DND-41 (cell line): ENCODE measurements around the gene FOCAD.

Source experiments
- ATAC-seq: fragments of 200-7000 bp; cut with Tn5 transposase; 3 replicates; pipeline ENCODE4 v1.9.1; 2021; ENCODE audit warnings: low read depth; ENCODE audit not compliant: insufficient read depth
- DNase-seq: peaks from one replicate; pipeline ENCODE4 v3.0.0-alpha.2; 2020
- H2AFZ ChIP-seq: 2 replicates; pipeline ENCODE4 v1.6.0; 2012; ENCODE audit warnings: low read depth, low read length
- H3K27ac ChIP-seq: 2 replicates; pipeline ENCODE4 v1.5.1; 2012; ENCODE audit warnings: low read length, inconsistent platforms
- H3K27me3 ChIP-seq: fragments of 200-600 bp; sonication (generic); 2 replicates; pipeline ENCODE4 v1.6.0; 2012; ENCODE audit warnings: low read length, mild to moderate bottlenecking, inconsistent platforms; ENCODE audit not compliant: insufficient read depth, poor library complexity
- H3K36me3 ChIP-seq: 2 replicates; pipeline ENCODE4 v1.5.1; 2012; ENCODE audit warnings: low read length, inconsistent platforms; ENCODE audit not compliant: insufficient read depth
- H3K4me1 ChIP-seq: 2 replicates; pipeline ENCODE4 v1.5.1; 2012; ENCODE audit warnings: mild to moderate bottlenecking, low read length; ENCODE audit not compliant: insufficient read depth
- H3K4me2 ChIP-seq: 2 replicates; pipeline ENCODE4 v1.6.0; 2012; ENCODE audit warnings: mild to moderate bottlenecking, moderate library complexity, low read length, inconsistent platforms; ENCODE audit not compliant: insufficient read depth
- H3K4me3 ChIP-seq, 2 experiments: fragments of 200-600 bp in 1 of 2; shearing (Covaris generic) in 1 of 2; 2 replicates each; pipeline ENCODE4 v1.5.1; 2012 to 2016; ENCODE audit warnings: inconsistent platforms in 2 of 2, low read length in 2 of 2, mild to moderate bottlenecking in 2 of 2, low read depth in 1 of 2, moderate library complexity in 1 of 2
- H3K79me2 ChIP-seq: 2 replicates; pipeline ENCODE4 v1.6.0; 2012; ENCODE audit warnings: low read length, inconsistent platforms; ENCODE audit not compliant: insufficient read depth
- H3K9ac ChIP-seq: 2 replicates; pipeline ENCODE4 v1.6.0; 2012; ENCODE audit warnings: low read depth, mild to moderate bottlenecking, inconsistent platforms, low read length, moderate library complexity
- H3K9me3 ChIP-seq: 2 replicates; pipeline ENCODE4 v1.5.1; 2012; ENCODE audit warnings: low read length, moderate library complexity, mild to moderate bottlenecking, inconsistent platforms; ENCODE audit not compliant: insufficient read depth, severe bottlenecking
- H4K20me1 ChIP-seq: 2 replicates; pipeline ENCODE4 v1.6.0; 2012; ENCODE audit warnings: low read length; ENCODE audit not compliant: insufficient read depth
- EZH2 ChIP-seq: IDR thresholded peaks from 3 replicates; pipeline ENCODE4 v1.6.1; 2012; ENCODE audit warnings: borderline replicate concordance, low read depth, mild to moderate bottlenecking, moderate library complexity, low read length, inconsistent platforms; ENCODE audit not compliant: severe bottlenecking
- TF ChIP-seq, protein P1 (sequence below): IDR thresholded peaks from 2 replicates; pipeline ENCODE4 v1.5.1; 2012; ENCODE audit warnings: borderline replicate concordance, low read length, moderate library complexity, mild to moderate bottlenecking; ENCODE audit not compliant: poor library complexity, severe bottlenecking; ENCODE audit errors: extremely low read depth

FOCAD gene

DNA sequence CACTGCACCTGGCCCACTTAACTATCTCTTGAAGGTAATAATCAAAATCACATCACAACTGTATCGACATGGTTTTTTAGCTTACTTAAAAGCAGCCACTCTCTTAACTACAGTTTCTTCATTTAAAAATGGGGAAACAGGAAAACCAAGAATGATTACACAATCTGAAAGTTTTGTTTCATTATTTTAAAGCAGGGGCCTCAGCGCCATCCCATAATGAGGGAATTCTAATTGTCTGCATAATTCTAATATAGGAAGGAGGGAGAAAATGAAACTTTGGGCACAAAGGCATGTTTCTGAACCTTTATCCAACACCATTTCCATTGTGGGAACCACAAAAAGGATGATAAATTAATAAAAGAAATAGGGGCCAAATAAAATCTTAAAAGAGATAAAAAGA lies 339.8 kb downstream of the FOCAD start:
- DNase-seq (no peak), ATAC-seq (no peak)
- H2AFZ ChIP-seq: no peak overlapping the region
- H3K27me3 ChIP-seq: no peaks in the 10 kb centered on the region
- no peak for TF ChIP-seq EZH2
- TF ChIP-seq, protein P1, sequence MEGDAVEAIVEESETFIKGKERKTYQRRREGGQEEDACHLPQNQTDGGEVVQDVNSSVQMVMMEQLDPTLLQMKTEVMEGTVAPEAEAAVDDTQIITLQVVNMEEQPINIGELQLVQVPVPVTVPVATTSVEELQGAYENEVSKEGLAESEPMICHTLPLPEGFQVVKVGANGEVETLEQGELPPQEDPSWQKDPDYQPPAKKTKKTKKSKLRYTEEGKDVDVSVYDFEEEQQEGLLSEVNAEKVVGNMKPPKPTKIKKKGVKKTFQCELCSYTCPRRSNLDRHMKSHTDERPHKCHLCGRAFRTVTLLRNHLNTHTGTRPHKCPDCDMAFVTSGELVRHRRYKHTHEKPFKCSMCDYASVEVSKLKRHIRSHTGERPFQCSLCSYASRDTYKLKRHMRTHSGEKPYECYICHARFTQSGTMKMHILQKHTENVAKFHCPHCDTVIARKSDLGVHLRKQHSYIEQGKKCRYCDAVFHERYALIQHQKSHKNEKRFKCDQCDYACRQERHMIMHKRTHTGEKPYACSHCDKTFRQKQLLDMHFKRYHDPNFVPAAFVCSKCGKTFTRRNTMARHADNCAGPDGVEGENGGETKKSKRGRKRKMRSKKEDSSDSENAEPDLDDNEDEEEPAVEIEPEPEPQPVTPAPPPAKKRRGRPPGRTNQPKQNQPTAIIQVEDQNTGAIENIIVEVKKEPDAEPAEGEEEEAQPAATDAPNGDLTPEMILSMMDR: no peak
- H3K27ac ChIP-seq: no peak overlapping the region
- H3K4me3 ChIP-seq: no peak overlapping the region
- no peak overlapping the region for H3K9ac ChIP-seq
- no peaks in the 10 kb centered on the region for H3K79me2 ChIP-seq
- no peaks in the 10 kb centered on the region for H3K36me3 ChIP-seq
- H3K4me2 ChIP-seq: no peak overlapping the region
- H3K4me1 ChIP-seq: no peaks in the 10 kb centered on the region
- no peaks in the 10 kb centered on the region for H3K9me3 ChIP-seq
- no peaks in the 10 kb centered on the region for H4K20me1 ChIP-seq

DNA sequence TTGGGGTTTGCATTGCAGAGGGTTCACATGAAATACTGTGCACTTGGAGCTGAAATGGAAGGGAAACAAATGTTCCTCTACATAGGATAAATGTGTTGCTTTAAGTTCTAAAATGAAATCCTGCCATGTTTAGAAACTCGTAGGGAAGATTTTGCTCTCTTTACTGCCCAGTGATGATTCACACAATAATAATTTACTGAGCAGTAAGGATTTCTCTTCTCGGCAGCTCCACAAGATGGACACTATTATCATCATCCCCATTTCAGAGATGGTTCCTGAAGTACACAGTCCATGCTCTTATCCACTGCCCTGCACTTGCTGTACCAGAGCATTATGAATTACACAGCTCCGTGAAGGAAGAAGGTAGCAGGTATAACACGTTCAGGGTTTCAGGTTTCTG lies 343.2 kb downstream of the FOCAD start:
- no peaks in the 10 kb centered on the region for H3K27me3 ChIP-seq
- no peak overlapping the region for H3K27ac ChIP-seq
- no peak overlapping the region for H3K4me2 ChIP-seq
- DNase-seq: no peak
- no peaks in the 10 kb centered on the region for H3K79me2 ChIP-seq
- H4K20me1 ChIP-seq: no peaks in the 10 kb centered on the region
- H3K4me3 ChIP-seq: no peak overlapping the region
- no peaks in the 10 kb centered on the region for H3K36me3 ChIP-seq
- no peaks in the 10 kb centered on the region for H3K9me3 ChIP-seq
- no peaks in the 10 kb centered on the region for H3K4me1 ChIP-seq
- no peak for TF ChIP-seq EZH2
- TF ChIP-seq, protein P1: no peak
- H3K9ac ChIP-seq: no peak overlapping the region
- no peak for ATAC-seq
- H2AFZ ChIP-seq: no peak overlapping the region

DNA sequence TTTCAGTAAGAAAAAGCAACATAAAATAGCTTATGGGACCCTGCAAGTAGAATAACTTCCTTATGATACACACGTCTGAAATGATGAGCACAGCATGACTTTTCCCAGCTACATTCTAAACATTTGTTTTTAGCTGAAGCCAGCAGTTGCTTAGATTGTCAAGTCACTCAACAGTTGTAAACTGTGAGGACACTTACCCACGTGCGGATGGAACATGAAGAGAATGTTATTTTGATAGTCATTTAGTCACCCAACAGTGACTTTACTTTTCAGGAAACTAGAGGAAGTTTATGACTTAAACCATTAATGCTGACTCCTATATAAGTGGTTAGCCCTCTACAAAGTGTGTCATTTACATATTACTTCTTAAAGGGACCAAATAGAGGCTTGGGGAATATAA lies 344.4 kb downstream of the FOCAD start:
- no peaks in the 10 kb centered on the region for H3K4me1 ChIP-seq
- H3K9ac ChIP-seq: no peak overlapping the region
- ATAC-seq (no peak), DNase-seq (no peak)
- no peaks in the 10 kb centered on the region for H3K36me3 ChIP-seq
- no peaks in the 10 kb centered on the region for H3K27me3 ChIP-seq
- H3K27ac ChIP-seq: no peak overlapping the region
- H4K20me1 ChIP-seq: no peaks in the 10 kb centered on the region
- H3K9me3 ChIP-seq: no peaks in the 10 kb centered on the region
- H3K4me2 ChIP-seq: no peak overlapping the region
- H3K79me2 ChIP-seq: no peaks in the 10 kb centered on the region
- no peak overlapping the region for H3K4me3 ChIP-seq
- no peak for TF ChIP-seq EZH2
- TF ChIP-seq, protein P1: no peak
- H2AFZ ChIP-seq: no peak overlapping the region

DNA sequence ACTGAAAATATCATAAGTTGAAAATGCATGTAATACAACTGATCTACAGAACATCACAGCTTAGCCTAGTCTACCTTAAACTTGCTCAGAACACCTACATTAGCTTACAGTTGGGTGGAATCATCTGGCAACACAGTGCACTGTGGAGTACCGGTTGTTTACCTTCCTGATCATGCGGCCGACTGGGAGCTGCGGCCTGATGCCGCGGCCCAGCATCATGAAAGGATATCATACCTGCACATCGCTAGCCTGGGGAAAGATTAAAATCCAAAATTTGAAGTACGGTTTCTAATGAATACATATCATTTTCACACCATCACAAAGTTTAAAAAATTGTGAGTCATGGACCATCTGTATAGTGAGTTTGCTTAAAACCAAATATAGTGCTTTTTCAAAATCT lies 345.6 kb downstream of the FOCAD start:
- Histone ChIP-seq H3K27me3 (no peaks in the 10 kb centered on the region), H2AFZ (no peak overlapping the region), H3K79me2 (no peaks in the 10 kb centered on the region), H3K4me2 (no peak overlapping the region), H3K4me1 (no peaks in the 10 kb centered on the region), H3K9me3 (no peaks in the 10 kb centered on the region), H3K9ac (no peak overlapping the region), H3K27ac (no peak overlapping the region), H4K20me1 (no peaks in the 10 kb centered on the region), H3K4me3 (no peak overlapping the region), H3K36me3 (no peaks in the 10 kb centered on the region)
- DNase-seq (no peak), ATAC-seq (no peak)
- TF ChIP-seq, protein P1: no peak
- TF ChIP-seq EZH2: no peak
